WTC11 (cell line): Measurements from ENCODE around the gene TMEM134.

Experiments used
- CBFB ChIP-seq: sonication (generic); formaldehyde crosslinking; IDR thresholded peaks from 2 replicates; pipeline ENCODE4 v1.8.1; 2022; ENCODE audit warnings: mild to moderate bottlenecking, low read depth, missing genetic modification reagents
- CREB1 ChIP-seq: sonication (generic); formaldehyde crosslinking; IDR thresholded peaks from 2 replicates; pipeline ENCODE4 v1.8.0; 2023; ENCODE audit warnings: mild to moderate bottlenecking, missing genetic modification reagents
- CTCF ChIP-seq: fragments of 200-600 bp; IDR thresholded peaks from 2 replicates; pipeline ENCODE4 v1.8.0; 2022; ENCODE audit warnings: antibody characterized with exemption
- E2F4 ChIP-seq: sonication (generic); formaldehyde crosslinking; IDR thresholded peaks from 2 replicates; pipeline ENCODE4 v1.8.1; 2022; ENCODE audit warnings: low read depth, mild to moderate bottlenecking, moderate library complexity, missing genetic modification reagents, borderline replicate concordance
- FOXJ3 ChIP-seq: sonication (generic); formaldehyde crosslinking; IDR thresholded peaks from 2 replicates; pipeline ENCODE4 v1.9.0; 2021; ENCODE audit warnings: missing genetic modification reagents, mild to moderate bottlenecking, borderline replicate concordance
- FOXP4 ChIP-seq: sonication (generic); formaldehyde crosslinking; IDR thresholded peaks from 2 replicates; pipeline ENCODE4 v1.8.0; 2022; ENCODE audit warnings: mild to moderate bottlenecking, missing genetic modification reagents
- JUN ChIP-seq: sonication (generic); formaldehyde crosslinking; IDR thresholded peaks from 2 replicates; pipeline ENCODE4 v1.8.0; 2023; ENCODE audit warnings: mild to moderate bottlenecking, missing genetic modification reagents
- PRDM15 ChIP-seq: sonication (generic); formaldehyde crosslinking; IDR thresholded peaks from 2 replicates; pipeline ENCODE4 v1.8.0; 2022; ENCODE audit warnings: missing genetic modification reagents
- TEAD1 ChIP-seq: sonication (generic); formaldehyde crosslinking; IDR thresholded peaks from 2 replicates; pipeline ENCODE4 v1.8.0; 2022; ENCODE audit warnings: mild to moderate bottlenecking, missing genetic modification reagents
- ZNF671 ChIP-seq: fragments of 250-450 bp; sonication (Bioruptor Pico); IDR thresholded peaks from 2 replicates; pipeline ENCODE4 v1.8.0; 2021; ENCODE audit warnings: mild to moderate bottlenecking

GRCh38 chr11:67499808-67500483 is 30.9 kb upstream of the TMEM134 start:
- TF ChIP-seq CTCF (no peak), FOXP4 (CRISPR knock-in tag) (no peak), PRDM15 (CRISPR knock-in tag) (no peak), TEAD1 (CRISPR knock-in tag) (no peak), CREB1 (CRISPR knock-in tag) (no peak), E2F4 (CRISPR knock-in tag) (no peak), FOXJ3 (CRISPR knock-in tag) (no peak), ZNF671 (CRISPR knock-in tag) (no peak), CBFB (no peak), JUN (no peak)
